ENCODE measurements around the gene AURKAIP1.

DNA sequence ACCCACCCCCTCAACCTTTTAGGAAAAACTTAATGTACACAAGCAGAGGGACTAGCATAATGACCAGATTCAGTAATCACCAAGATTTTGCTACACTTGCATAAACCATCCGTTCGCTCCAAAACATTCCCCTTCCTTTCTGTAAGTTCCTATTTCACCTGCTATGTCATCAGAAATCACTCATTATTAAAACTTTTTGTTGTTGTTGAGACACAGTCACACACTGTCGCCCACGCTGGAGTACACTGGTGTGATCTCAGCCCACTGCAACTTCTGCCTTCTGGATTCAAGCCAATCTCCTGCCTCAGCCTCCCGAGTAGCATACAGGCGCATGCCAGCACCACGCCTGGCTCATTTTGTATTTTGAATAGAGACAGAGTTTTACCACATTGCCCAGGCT, 28.6 kb upstream of the AURKAIP1 start:
- no peak for TF ChIP-seq USF2 (IDR thresholded peaks at IDR 0.05)
- no peak for TF ChIP-seq POLR2A (IDR thresholded peaks at IDR 0.05; ENCODE audit: low read length)
- TF ChIP-seq, protein P1, sequence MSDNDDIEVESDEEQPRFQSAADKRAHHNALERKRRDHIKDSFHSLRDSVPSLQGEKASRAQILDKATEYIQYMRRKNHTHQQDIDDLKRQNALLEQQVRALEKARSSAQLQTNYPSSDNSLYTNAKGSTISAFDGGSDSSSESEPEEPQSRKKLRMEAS (IDR thresholded peaks at IDR 0.05), result no peak
- no peak for TF ChIP-seq REST (IDR thresholded peaks at IDR 0.05)
- no peak for TF ChIP-seq CEBPB (IDR thresholded peaks at IDR 0.05)
- TF ChIP-seq CTCF (IDR thresholded peaks at IDR 0.05), result no peak
